Neural progenitor cell (in vitro differentiated cells): Measurements from ENCODE around the gene CD248. TPM values are rescaled to one million over a fixed set of nuclear protein-coding genes. Genes with fewer than 3 reads are reported as not detected.

Experiments
- DNase-seq: peaks from one replicate; pipeline ENCODE4 v3.0.0-alpha.2; 2016; ENCODE audit warnings: low spot score
- H2AFZ ChIP-seq: fragments of 200-600 bp; sonication (generic); replicated peaks from 2 replicates; pipeline ENCODE4 v1.6.1; 2016; ENCODE audit warnings: antibody characterized with exemption
- H3F3A ChIP-seq: fragments of 200-600 bp; sonication (generic); 2 replicates; pipeline ENCODE4 v1.6.1; 2016; ENCODE audit warnings: antibody characterized with exemption, low read depth
- H3K27ac ChIP-seq: fragments of 200-600 bp; sonication (generic); 2 replicates; pipeline ENCODE4 v1.5.1; 2016; ENCODE audit warnings: mild to moderate bottlenecking
- H3K27me3 ChIP-seq: fragments of 200-600 bp; sonication (generic); 2 replicates; pipeline ENCODE4 v1.6.1; 2016; ENCODE audit warnings: mild to moderate bottlenecking, moderate library complexity
- H3K36me3 ChIP-seq: fragments of 200-600 bp; sonication (generic); 2 replicates; pipeline ENCODE4 v1.5.1; 2016
- H3K4me1 ChIP-seq: fragments of 200-600 bp; sonication (generic); 2 replicates; pipeline ENCODE4 v1.6.1; 2016; ENCODE audit warnings: mixed run types
- H3K4me2 ChIP-seq: fragments of 200-600 bp; sonication (generic); 2 replicates; pipeline ENCODE4 v1.6.1; 2016
- H3K4me3 ChIP-seq: fragments of 200-600 bp; sonication (generic); 2 replicates; pipeline ENCODE4 v1.5.1; 2016
- H3K79me2 ChIP-seq: fragments of 200-600 bp; sonication (generic); 2 replicates; pipeline ENCODE4 v1.6.1; 2016; ENCODE audit warnings: low read depth
- H3K9ac ChIP-seq: fragments of 200-600 bp; sonication (generic); 2 replicates; pipeline ENCODE4 v1.6.1; 2016
- H3K9me3 ChIP-seq: fragments of 200-600 bp; sonication (generic); 2 replicates; pipeline ENCODE4 v1.5.1; 2016; ENCODE audit warnings: low read depth
- H4K20me1 ChIP-seq: fragments of 200-600 bp; sonication (generic); 2 replicates; pipeline ENCODE4 v1.6.1; 2016; ENCODE audit warnings: low read depth
- H3K27ac Mint-ChIP-seq: 3 replicates; pipeline ENCODE4 v1.8.0; 2021; ENCODE audit warnings: mixed read lengths
- H3K27me3 Mint-ChIP-seq: 2 replicates; pipeline ENCODE4 v1.8.0; 2022; ENCODE audit warnings: low read depth, mild to moderate bottlenecking, inconsistent platforms, moderate library complexity, mixed read lengths; ENCODE audit not compliant: insufficient read depth
- H3K36me3 Mint-ChIP-seq: 3 replicates; pipeline ENCODE4 v1.8.0; 2021; ENCODE audit warnings: mixed read lengths
- H3K4me1 Mint-ChIP-seq: 3 replicates; pipeline ENCODE4 v1.8.0; 2021; ENCODE audit warnings: mixed read lengths
- H3K4me3 Mint-ChIP-seq: 3 replicates; pipeline ENCODE4 v1.8.0; 2021; ENCODE audit warnings: mild to moderate bottlenecking, moderate library complexity, mixed read lengths
- H3K9me3 Mint-ChIP-seq: 3 replicates; pipeline ENCODE4 v1.8.0; 2020; ENCODE audit warnings: mixed read lengths
- EZH2 ChIP-seq: fragments of 200-600 bp; sonication (generic); IDR thresholded peaks from 2 replicates; pipeline ENCODE4 v1.6.1; 2017; ENCODE audit warnings: antibody characterized with exemption, mild to moderate bottlenecking, moderate library complexity
- EZH2phosphoT487 ChIP-seq: fragments of 200-600 bp; sonication (generic); IDR thresholded peaks from 2 replicates; pipeline ENCODE4 v1.6.1; 2017; ENCODE audit warnings: antibody characterized with exemption
- total RNA-seq: library from RNA; depleted of rRNA; stranded (reverse); fragments of >200 nt; gene quantifications from 2 replicates; pipeline ENCODE4 v1.2.3, GENCODE V29; 2015; ENCODE audit warnings: low replicate concordance
- TF ChIP-seq, protein P1 (sequence below): fragments of 200-600 bp; sonication (generic); IDR thresholded peaks from 2 replicates; pipeline ENCODE4 v1.5.1; 2017; ENCODE audit warnings: antibody characterized with exemption, mild to moderate bottlenecking

Gene CD248
- total RNA-seq, 1 donor from 2014 or later = 0.62 TPM

DNA sequence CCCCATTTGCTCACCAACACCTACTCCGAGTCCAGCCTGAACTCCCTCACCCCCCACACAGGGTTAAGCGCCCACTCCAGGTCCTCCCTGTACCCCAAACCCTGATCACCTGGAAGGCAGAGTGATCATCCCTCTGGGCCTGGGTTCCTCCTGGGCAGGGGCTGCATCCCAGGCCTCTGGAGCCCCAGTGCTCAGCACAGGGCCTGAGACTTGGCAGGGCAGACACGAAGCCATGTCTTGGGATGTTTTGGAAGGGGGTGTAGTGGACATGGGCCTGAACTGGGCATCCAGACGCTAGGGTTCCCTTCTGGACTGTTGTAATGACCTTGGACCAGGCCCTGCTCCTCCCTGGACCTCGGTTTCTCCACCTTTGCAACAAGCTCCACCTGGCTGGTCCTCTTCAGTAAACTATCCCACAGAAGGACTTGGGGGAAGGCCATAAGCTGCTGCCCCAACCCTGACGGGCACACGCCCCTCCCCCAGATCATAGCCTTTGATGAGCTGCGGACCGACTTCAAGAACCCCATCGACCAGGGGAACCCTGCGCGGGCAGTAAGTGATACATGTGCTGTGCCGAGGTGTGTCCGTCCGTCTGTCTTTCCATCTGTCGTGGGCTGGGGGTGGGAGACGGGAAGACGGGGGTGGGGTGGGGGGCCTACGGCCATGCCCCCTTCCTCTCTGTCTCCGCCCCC is 34.9 kb downstream of the CD248 start:
- peak overlapping the region; percentile 12 for H3K4me2 ChIP-seq
- peak overlapping the region; percentile 42 for H3K27ac Mint-ChIP-seq
- H3K27me3 ChIP-seq = peaks cover 17% of the 10 kb centered on the region

DNA sequence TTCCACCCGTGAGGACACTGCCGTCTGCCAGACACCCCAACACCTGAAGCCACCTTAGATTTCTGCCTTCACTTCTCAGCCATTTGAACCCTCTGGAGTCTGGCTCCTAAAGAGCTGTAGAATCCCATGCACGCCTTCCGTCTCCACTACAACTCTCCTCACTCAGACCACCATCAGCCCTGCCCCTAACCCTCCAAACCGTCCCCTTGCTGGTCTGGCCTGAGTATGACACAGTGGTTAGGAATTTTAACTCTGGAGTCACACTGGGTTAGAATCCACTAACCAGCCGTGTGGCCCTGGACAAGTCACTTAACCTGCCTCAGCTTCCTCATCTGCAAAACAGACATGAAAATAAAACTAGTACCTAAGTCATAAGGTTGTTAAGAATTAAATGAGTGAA is 35.8 kb downstream of the CD248 start:
- H3K9me3 Mint-ChIP-seq = no peaks in the 10 kb centered on the region
- Histone ChIP-seq H4K20me1 (peaks cover 54% of the 10 kb centered on the region), H3K4me2 (no peak overlapping the region), H3K36me3 (no peaks in the 10 kb centered on the region), H3K9me3 (no peaks in the 10 kb centered on the region), H3K27ac (no peak overlapping the region), H3K9ac (no peak overlapping the region), H3K4me3 (no peak overlapping the region), H3K4me1 (peaks cover 22% of the 10 kb centered on the region), H3K27me3 (peaks cover 17% of the 10 kb centered on the region), H3K79me2 (no peaks in the 10 kb centered on the region), H2AFZ (no peak overlapping the region), H3F3A (peaks cover 33% of the 10 kb centered on the region)
- peak overlapping the region; percentile 91 for H3K4me3 Mint-ChIP-seq
- peaks cover 52% of the 10 kb centered on the region for H3K4me1 Mint-ChIP-seq
- TF ChIP-seq, protein P1, sequence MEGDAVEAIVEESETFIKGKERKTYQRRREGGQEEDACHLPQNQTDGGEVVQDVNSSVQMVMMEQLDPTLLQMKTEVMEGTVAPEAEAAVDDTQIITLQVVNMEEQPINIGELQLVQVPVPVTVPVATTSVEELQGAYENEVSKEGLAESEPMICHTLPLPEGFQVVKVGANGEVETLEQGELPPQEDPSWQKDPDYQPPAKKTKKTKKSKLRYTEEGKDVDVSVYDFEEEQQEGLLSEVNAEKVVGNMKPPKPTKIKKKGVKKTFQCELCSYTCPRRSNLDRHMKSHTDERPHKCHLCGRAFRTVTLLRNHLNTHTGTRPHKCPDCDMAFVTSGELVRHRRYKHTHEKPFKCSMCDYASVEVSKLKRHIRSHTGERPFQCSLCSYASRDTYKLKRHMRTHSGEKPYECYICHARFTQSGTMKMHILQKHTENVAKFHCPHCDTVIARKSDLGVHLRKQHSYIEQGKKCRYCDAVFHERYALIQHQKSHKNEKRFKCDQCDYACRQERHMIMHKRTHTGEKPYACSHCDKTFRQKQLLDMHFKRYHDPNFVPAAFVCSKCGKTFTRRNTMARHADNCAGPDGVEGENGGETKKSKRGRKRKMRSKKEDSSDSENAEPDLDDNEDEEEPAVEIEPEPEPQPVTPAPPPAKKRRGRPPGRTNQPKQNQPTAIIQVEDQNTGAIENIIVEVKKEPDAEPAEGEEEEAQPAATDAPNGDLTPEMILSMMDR = no peak
- TF ChIP-seq EZH2phosphoT487 = no peak
- no peak for TF ChIP-seq EZH2
- peaks cover 4% of the 10 kb centered on the region for H3K27me3 Mint-ChIP-seq
- peak overlapping the region; percentile 5 for H3K27ac Mint-ChIP-seq
- no peak for DNase-seq
- H3K36me3 Mint-ChIP-seq = no peaks in the 10 kb centered on the region

More for the DNA sequence above, 34.9 kb downstream of the CD248 start:
- peaks cover 22% of the 10 kb centered on the region for H3K4me1 ChIP-seq
- TF ChIP-seq EZH2 (no peak), EZH2phosphoT487 (no peak)
- TF ChIP-seq, protein P1 = no peak
- DNase-seq = no peak
- H3K36me3 ChIP-seq = no peaks in the 10 kb centered on the region
- H3K27ac ChIP-seq = no peak overlapping the region
- H2AFZ ChIP-seq = no peak overlapping the region
- peaks cover 2% of the 10 kb centered on the region for H3K27me3 Mint-ChIP-seq
- H3K4me3 Mint-ChIP-seq = peak overlapping the region; percentile 91
- H3K36me3 Mint-ChIP-seq = no peaks in the 10 kb centered on the region
- no peaks in the 10 kb centered on the region for H3K9me3 Mint-ChIP-seq
- no peaks in the 10 kb centered on the region for H3K9me3 ChIP-seq
- no peak overlapping the region for H3K4me3 ChIP-seq
- peaks cover 51% of the 10 kb centered on the region for H3K4me1 Mint-ChIP-seq
- H3F3A ChIP-seq = peaks cover 33% of the 10 kb centered on the region
- no peak overlapping the region for H3K9ac ChIP-seq
- H4K20me1 ChIP-seq = peaks cover 54% of the 10 kb centered on the region
- H3K79me2 ChIP-seq = no peaks in the 10 kb centered on the region

DNA sequence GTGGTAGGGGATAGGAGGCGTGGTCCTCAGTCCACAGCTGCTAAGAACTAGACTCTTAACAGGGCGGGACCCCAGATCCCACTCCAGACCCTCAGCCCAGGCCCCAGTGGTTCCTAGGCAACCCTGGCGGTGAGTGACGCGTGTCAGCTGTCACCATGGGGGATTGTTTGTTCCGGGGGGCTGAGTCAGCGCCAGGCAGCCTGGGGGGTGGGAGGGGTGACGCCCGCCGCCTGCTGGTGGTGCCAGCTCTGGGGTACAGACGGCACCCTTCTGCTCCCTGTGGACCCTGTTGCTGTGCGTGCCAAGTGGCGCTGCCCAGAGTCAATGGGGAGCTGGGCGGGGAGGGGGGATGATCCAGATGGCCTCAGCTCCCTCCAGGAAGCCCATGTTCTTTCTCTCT is 36.4 kb downstream of the CD248 start:
- no peak overlapping the region for H3K4me2 ChIP-seq
- TF ChIP-seq EZH2 = no peak
- no peak for TF ChIP-seq EZH2phosphoT487
- TF ChIP-seq, protein P1 = no peak
- H2AFZ ChIP-seq = no peak overlapping the region
- no peaks in the 10 kb centered on the region for H3K79me2 ChIP-seq
- peaks cover 17% of the 10 kb centered on the region for H3K27me3 ChIP-seq
- no peak overlapping the region for H3K4me3 ChIP-seq
- Mint-ChIP-seq H3K4me1 (peaks cover 50% of the 10 kb centered on the region), H3K9me3 (no peaks in the 10 kb centered on the region), H3K36me3 (peaks cover 2% of the 10 kb centered on the region), H3K27ac (no peak overlapping the region), H3K4me3 (peak overlapping the region; percentile 91), H3K27me3 (peaks cover 4% of the 10 kb centered on the region)
- peak; percentile 35 for DNase-seq
- H3K9ac ChIP-seq = no peak overlapping the region
- H3F3A ChIP-seq = peaks cover 33% of the 10 kb centered on the region
- H3K36me3 ChIP-seq = no peaks in the 10 kb centered on the region
- H3K4me1 ChIP-seq = peaks cover 22% of the 10 kb centered on the region
- H4K20me1 ChIP-seq = peaks cover 54% of the 10 kb centered on the region
- no peaks in the 10 kb centered on the region for H3K9me3 ChIP-seq
- H3K27ac ChIP-seq = no peak overlapping the region
